ENCODE results near the gene ABHD8. TPM values are rescaled to one million over a fixed set of nuclear protein-coding genes. Genes with fewer than 3 reads are reported as not detected.

Gene ABHD8
- total and polyA plus RNA-seq, 2 experiments from 2014 or later, result 5.5 to 16.5 TPM

DNA sequence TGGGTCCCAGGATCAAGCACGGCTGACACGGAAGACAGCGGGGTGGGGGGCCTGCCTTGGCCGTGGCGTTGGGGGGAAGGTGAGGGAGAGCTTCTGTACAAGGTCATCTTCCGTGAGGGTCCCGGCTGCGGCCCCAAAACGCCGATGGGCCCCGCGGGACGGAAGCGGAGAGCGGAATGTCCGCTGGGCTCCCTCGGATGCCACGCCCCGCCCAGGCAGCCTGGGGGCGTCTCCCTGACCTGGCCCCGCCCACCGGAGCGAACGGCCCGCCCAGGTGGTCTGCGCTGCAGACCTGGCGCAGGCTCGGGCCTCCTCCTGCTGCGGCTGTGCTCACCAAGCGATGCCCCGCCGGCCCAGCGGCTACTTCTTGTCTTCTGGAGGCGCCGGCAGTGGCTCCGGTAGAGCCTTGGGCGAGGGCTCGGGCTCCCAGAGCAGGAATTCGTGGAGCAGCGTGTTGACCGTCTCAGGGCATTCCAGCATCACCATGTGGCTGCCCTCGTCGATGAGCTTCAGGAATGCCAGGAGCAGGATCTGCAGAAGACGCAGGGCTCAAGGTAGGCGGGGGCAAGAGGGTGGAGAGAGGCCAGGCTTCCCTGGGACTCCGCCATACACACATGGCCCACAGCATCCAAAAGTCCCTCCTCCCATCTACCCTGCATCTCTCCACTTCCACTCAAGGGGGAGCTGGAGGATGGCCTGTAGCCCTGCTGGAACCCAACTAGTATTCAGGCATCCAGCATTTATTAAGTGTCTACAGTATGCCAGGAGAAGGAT lies 10.7 kb downstream of the ABHD8 start:
- Histone ChIP-seq H3K4me2 (peak overlapping the region; percentile 83), H3K27me3 (ENCODE audit: insufficient read depth) (no peaks in the 10 kb centered on the region), H3K4me1 (ENCODE audit: insufficient read depth) (peaks cover 11% of the 10 kb centered on the region), H3K4me3 (peak overlapping the region; percentile 61), H3F3A (replicated peaks; ENCODE audit: low read depth) (peaks cover 20% of the 10 kb centered on the region), H3K27ac (ENCODE audit: low read depth) (peak overlapping the region; percentile 94), H3K9me2 (ENCODE audit: insufficient read depth) (no peaks in the 10 kb centered on the region), H3K79me2 (replicated peaks; ENCODE audit: insufficient read depth) (peaks cover 12% of the 10 kb centered on the region), H4K20me1 (replicated peaks; ENCODE audit: insufficient read depth) (no peaks in the 10 kb centered on the region; the same call in 1 of the 2 replicates), H2AFZ (peak overlapping the region; percentile 83; the same call in 1 of the 2 replicates), H3K36me3 (ENCODE audit: insufficient read depth) (no peaks in the 10 kb centered on the region; the same call in 1 of the 2 replicates)
- Mint-ChIP-seq H3K4me3 (peak overlapping the region; percentile 82), H3K27ac (peak overlapping the region; percentile 93), H3K27me3 (ENCODE audit: insufficient read depth, low read depth, poor library complexity) (peaks cover 22% of the 10 kb centered on the region), H3K36me3 (ENCODE audit: low read depth) (peaks cover 16% of the 10 kb centered on the region), H3K4me1 (peaks cover 6% of the 10 kb centered on the region), H3K9me3 (peaks cover 3% of the 10 kb centered on the region; the same call in 1 of the 3 replicates)
- DNase-seq (ENCODE audit: low spot score), result peak; percentile 93
- peak; percentile 84 for ATAC-seq
- TF ChIP-seq, protein P1, sequence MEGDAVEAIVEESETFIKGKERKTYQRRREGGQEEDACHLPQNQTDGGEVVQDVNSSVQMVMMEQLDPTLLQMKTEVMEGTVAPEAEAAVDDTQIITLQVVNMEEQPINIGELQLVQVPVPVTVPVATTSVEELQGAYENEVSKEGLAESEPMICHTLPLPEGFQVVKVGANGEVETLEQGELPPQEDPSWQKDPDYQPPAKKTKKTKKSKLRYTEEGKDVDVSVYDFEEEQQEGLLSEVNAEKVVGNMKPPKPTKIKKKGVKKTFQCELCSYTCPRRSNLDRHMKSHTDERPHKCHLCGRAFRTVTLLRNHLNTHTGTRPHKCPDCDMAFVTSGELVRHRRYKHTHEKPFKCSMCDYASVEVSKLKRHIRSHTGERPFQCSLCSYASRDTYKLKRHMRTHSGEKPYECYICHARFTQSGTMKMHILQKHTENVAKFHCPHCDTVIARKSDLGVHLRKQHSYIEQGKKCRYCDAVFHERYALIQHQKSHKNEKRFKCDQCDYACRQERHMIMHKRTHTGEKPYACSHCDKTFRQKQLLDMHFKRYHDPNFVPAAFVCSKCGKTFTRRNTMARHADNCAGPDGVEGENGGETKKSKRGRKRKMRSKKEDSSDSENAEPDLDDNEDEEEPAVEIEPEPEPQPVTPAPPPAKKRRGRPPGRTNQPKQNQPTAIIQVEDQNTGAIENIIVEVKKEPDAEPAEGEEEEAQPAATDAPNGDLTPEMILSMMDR (conservative IDR thresholded peaks at IDR 0.05; ENCODE audit: low read depth in 2 of 2), result peak; percentile 63 to 79
- no peak for TF ChIP-seq NANOG (IDR thresholded peaks at IDR 0.05; ENCODE audit: borderline replicate concordance)
- TF ChIP-seq JUNB (IDR thresholded peaks at IDR 0.05; ENCODE audit: unreplicated experiment), result no peak
- TF ChIP-seq STAT1 (IDR thresholded peaks at IDR 0.05; ENCODE audit: unreplicated experiment), result no peak
- TF ChIP-seq CREB1 (CRISPR knock-in tag; IDR thresholded peaks at IDR 0.05; ENCODE audit: low read depth), result no peak
- peak; percentile 97 for TF ChIP-seq POLR2AphosphoS5 (IDR thresholded peaks at IDR 0.05; ENCODE audit: low read depth)

DNA sequence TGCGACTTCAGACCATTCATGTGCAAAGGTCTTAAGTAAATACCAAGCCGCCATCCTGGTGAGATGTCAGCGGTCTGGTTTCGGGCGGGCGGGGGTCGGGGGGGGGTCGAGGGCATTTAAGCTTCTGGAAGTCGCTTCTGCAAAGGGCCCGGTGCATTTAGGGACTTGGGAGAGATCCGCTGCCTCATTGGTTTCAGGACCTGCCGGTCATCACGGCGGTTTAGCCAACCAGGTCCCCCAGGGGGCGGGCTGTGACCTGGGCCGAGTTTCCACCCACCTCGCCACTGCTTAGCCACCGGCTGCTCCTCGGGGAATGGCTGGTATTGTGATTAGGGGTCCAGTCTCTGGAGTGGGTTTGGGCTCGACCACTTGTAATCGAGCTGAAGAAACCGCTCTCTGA lies 13.7 kb downstream of the ABHD8 start:
- H3K4me3 Mint-ChIP-seq, result peak overlapping the region; percentile 27; the same call in 1 of the 3 replicates
- ATAC-seq, result peak; percentile 38
- peaks cover 19% of the 10 kb centered on the region for H3K27me3 Mint-ChIP-seq (ENCODE audit: insufficient read depth, low read depth, poor library complexity)
- no peaks in the 10 kb centered on the region for H3K9me3 Mint-ChIP-seq
- Histone ChIP-seq H3K4me2 (no peak overlapping the region), H3K4me3 (peak overlapping the region; percentile 26; the same call in 1 of the 2 replicates), H4K20me1 (replicated peaks; ENCODE audit: insufficient read depth) (no peaks in the 10 kb centered on the region), H3K27ac (ENCODE audit: low read depth) (no peak overlapping the region), H3F3A (replicated peaks; ENCODE audit: low read depth) (peaks cover 20% of the 10 kb centered on the region), H3K79me2 (replicated peaks; ENCODE audit: insufficient read depth) (peaks cover 4% of the 10 kb centered on the region; the same call in 1 of the 2 replicates), H3K9me2 (ENCODE audit: insufficient read depth) (no peaks in the 10 kb centered on the region), H3K36me3 (ENCODE audit: insufficient read depth) (no peaks in the 10 kb centered on the region), H3K4me1 (ENCODE audit: insufficient read depth) (peaks cover 9% of the 10 kb centered on the region), H3K27me3 (ENCODE audit: insufficient read depth) (no peaks in the 10 kb centered on the region), H2AFZ (0 out of 2 replicates have a peak overlapping the region, but pooled peaks have one; percentile 72)
- DNase-seq (ENCODE audit: low spot score), result peak; percentile 96
- H3K4me1 Mint-ChIP-seq, result peaks cover 6% of the 10 kb centered on the region
- H3K36me3 Mint-ChIP-seq (ENCODE audit: low read depth), result peaks cover 18% of the 10 kb centered on the region
- H3K27ac Mint-ChIP-seq, result no peak overlapping the region
- TF ChIP-seq JUNB (IDR thresholded peaks at IDR 0.05; ENCODE audit: unreplicated experiment) (no peak), ZNF114 (CRISPR knock-in tag; IDR thresholded peaks at IDR 0.05) (no peak), CREB1 (CRISPR knock-in tag; IDR thresholded peaks at IDR 0.05; ENCODE audit: low read depth) (no peak), EZH2 (IDR thresholded peaks at IDR 0.05; ENCODE audit: low read depth, unreplicated experiment) (no peak), NANOG (IDR thresholded peaks at IDR 0.05; ENCODE audit: borderline replicate concordance) (no peak)
- TF ChIP-seq, protein P2, sequence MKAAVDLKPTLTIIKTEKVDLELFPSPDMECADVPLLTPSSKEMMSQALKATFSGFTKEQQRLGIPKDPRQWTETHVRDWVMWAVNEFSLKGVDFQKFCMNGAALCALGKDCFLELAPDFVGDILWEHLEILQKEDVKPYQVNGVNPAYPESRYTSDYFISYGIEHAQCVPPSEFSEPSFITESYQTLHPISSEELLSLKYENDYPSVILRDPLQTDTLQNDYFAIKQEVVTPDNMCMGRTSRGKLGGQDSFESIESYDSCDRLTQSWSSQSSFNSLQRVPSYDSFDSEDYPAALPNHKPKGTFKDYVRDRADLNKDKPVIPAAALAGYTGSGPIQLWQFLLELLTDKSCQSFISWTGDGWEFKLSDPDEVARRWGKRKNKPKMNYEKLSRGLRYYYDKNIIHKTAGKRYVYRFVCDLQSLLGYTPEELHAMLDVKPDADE (IDR thresholded peaks at IDR 0.05), result no peak
- TF ChIP-seq, protein P3, sequence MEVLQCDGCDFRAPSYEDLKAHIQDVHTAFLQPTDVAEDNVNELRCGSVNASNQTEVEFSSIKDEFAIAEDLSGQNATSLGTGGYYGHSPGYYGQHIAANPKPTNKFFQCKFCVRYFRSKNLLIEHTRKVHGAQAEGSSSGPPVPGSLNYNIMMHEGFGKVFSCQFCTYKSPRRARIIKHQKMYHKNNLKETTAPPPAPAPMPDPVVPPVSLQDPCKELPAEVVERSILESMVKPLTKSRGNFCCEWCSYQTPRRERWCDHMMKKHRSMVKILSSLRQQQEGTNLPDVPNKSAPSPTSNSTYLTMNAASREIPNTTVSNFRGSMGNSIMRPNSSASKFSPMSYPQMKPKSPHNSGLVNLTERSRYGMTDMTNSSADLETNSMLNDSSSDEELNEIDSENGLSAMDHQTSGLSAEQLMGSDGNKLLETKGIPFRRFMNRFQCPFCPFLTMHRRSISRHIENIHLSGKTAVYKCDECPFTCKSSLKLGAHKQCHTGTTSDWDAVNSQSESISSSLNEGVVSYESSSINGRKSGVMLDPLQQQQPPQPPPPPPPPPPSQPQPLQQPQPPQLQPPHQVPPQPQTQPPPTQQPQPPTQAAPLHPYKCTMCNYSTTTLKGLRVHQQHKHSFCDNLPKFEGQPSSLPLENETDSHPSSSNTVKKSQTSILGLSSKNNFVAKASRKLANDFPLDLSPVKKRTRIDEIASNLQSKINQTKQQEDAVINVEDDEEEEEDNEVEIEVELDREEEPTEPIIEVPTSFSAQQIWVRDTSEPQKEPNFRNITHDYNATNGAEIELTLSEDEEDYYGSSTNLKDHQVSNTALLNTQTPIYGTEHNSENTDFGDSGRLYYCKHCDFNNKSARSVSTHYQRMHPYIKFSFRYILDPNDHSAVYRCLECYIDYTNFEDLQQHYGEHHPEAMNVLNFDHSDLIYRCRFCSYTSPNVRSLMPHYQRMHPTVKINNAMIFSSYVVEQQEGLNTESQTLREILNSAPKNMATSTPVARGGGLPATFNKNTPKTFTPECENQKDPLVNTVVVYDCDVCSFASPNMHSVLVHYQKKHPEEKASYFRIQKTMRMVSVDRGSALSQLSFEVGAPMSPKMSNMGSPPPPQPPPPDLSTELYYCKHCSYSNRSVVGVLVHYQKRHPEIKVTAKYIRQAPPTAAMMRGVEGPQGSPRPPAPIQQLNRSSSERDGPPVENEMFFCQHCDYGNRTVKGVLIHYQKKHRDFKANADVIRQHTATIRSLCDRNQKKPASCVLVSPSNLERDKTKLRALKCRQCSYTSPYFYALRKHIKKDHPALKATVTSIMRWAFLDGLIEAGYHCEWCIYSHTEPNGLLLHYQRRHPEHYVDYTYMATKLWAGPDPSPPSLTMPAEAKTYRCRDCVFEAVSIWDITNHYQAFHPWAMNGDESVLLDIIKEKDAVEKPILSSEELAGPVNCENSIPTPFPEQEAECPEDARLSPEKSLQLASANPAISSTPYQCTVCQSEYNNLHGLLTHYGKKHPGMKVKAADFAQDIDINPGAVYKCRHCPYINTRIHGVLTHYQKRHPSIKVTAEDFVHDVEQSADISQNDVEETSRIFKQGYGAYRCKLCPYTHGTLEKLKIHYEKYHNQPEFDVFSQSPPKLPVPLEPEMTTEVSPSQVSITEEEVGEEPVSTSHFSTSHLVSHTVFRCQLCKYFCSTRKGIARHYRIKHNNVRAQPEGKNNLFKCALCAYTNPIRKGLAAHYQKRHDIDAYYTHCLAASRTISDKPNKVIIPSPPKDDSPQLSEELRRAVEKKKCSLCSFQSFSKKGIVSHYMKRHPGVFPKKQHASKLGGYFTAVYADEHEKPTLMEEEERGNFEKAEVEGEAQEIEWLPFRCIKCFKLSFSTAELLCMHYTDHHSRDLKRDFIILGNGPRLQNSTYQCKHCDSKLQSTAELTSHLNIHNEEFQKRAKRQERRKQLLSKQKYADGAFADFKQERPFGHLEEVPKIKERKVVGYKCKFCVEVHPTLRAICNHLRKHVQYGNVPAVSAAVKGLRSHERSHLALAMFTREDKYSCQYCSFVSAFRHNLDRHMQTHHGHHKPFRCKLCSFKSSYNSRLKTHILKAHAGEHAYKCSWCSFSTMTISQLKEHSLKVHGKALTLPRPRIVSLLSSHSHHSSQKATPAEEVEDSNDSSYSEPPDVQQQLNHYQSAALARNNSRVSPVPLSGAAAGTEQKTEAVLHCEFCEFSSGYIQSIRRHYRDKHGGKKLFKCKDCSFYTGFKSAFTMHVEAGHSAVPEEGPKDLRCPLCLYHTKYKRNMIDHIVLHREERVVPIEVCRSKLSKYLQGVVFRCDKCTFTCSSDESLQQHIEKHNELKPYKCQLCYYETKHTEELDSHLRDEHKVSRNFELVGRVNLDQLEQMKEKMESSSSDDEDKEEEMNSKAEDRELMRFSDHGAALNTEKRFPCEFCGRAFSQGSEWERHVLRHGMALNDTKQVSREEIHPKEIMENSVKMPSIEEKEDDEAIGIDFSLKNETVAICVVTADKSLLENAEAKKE (CRISPR knock-in tag; IDR thresholded peaks at IDR 0.05), result no peak
